Right ventricle myocardium superior (tissue), 1 donor: Measurements from ENCODE around the gene SND1. TPM values are rescaled to one million over a fixed set of nuclear protein-coding genes. Genes with fewer than 3 reads are reported as not detected.

Source experiments
- ATAC-seq: fragments of 200-7000 bp; cut with Tn5 transposase; one replicate; pipeline ENCODE4 v1.9.1; 2020; ENCODE audit warnings: mild to moderate bottlenecking; ENCODE audit not compliant: poor library complexity
- DNase-seq: peaks from one replicate; pipeline ENCODE4 v3.0.0-alpha.2; 2020
- intact Hi-C: fragments of 100-400 bp; cut with DNase I; formaldehyde crosslinking; loops from one replicate; pipeline ENCODE4 v1.11.2; 2022
- microRNA-seq: library from miRNA; unstranded; fragments of <30 nt; microRNA quantifications from one replicate; pipeline ENCODE4 v1.2.0, GENCODE V29; 2020
- total RNA-seq: library from RNA; stranded (reverse); fragmentation: NEBNext Ultra II Directional; extraction: Animal tissue kit (Norgen Biotek cat#: 25700); gene quantifications from one replicate; pipeline ENCODE4 v1.2.1, GENCODE V29; 2021
- donor health status: DM: no; HTN: yes; CAD: no; lungs with severe emphysema.

SND1 gene
- total RNA-seq, 1 donor from 2014 or later = 81.9 TPM

GRCh38 chr7:128129224-128129864 is 477.4 kb downstream of the SND1 start:
- ATAC-seq (no peak), DNase-seq (no peak)
- intact Hi-C loops = no loop called here

DNA sequence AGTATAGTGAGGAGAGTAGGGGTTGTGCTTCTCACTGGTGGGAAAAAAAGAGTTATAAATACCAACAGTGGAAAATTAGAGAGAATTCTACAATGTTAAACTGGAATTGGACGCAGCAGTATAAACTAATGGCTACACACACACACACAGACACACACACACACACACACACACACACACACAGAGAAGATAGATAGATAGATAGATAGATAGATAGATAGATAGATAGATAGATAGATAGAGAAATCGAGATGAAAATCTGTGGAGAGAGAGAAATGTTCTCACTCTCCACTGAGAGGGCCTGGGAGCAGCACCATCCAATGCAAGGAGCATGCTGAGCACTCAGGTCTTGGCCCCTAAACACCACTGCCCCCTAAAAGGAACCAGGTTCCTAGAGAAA is 479.1 kb downstream of the SND1 start:
- intact Hi-C loops = loop anchor here (10.0 kb wide), 1 partner anchor 416 kb away; no protein-coding TSS in a partner anchor
- no peak for ATAC-seq

GRCh38 chr7:128131731-128132130 is 479.7 kb downstream of the SND1 start:
- intact Hi-C loops = loop anchor here (10.0 kb wide), 1 partner anchor 417 kb away; no protein-coding TSS in a partner anchor
- DNase-seq (no peak), ATAC-seq (no peak)

More for the DNA sequence above, 479.1 kb downstream of the SND1 start:
- no peak for DNase-seq

DNA sequence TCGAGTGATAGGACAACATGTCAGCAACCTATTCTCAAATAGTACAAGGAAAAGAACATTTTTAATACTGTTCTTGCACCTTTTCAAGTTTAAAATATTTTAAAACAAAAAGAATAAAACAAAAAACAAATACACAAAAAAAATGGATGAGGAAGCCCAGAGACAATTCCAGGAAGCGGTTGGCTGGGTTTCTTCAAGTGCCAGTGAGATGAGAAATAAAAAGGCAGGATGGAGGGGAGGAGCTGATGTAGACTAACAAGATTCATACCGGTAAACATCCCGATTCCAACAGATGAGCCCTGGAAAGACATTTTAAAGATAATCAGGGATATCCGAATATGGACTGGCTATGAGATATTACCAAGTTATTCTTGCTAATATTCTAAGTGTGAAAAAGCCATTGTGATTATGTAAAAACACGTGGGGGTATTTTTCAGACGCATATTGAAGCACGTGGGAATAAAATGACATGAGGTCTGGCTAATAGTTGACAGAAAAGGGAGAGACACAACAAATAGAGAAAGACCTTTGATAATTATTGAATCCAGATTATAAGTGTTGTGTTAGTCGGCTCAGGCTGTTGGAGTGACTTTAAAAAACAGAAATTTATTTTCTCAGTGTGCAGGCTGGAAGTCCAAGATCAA is 480.6 kb downstream of the SND1 start:
- intact Hi-C loops = loop anchor here (10.0 kb wide), 1 partner anchor 418 kb away; no protein-coding TSS in a partner anchor
- ATAC-seq (no peak), DNase-seq (no peak)

- intact Hi-C loops = loop anchor here (5.0 to 10.0 kb wide), 2 partner anchors 72 to 420 kb away; no protein-coding TSS in a partner anchor
- DNase-seq (no peak), ATAC-seq (no peak)
These were observed 483.1 kb downstream of the SND1 start for GRCh38 chr7:128135159-128135514.

GRCh38 chr7:128135515-128136214 is 483.7 kb downstream of the SND1 start:
- peak; percentile 98 for ATAC-seq
- DNase-seq = peak; percentile 69
- intact Hi-C loops = loop anchor here (5.0 to 10.0 kb wide), 2 partner anchors 72 to 421 kb away; no protein-coding TSS in a partner anchor

GRCh38 chr7:128136215-128136597 is 484.2 kb downstream of the SND1 start:
- DNase-seq (no peak), ATAC-seq (peak; percentile 33)
- intact Hi-C loops = loop anchor here (5.0 to 10.0 kb wide), 2 partner anchors 71 to 421 kb away; no protein-coding TSS in a partner anchor

- ATAC-seq = no peak
- intact Hi-C loops = loop anchor here (5.0 to 10.0 kb wide), 2 partner anchors 70 to 422 kb away; no protein-coding TSS in a partner anchor
- no peak for DNase-seq
These were observed 485.2 kb downstream of the SND1 start for GRCh38 chr7:128137181-128137580.

DNA sequence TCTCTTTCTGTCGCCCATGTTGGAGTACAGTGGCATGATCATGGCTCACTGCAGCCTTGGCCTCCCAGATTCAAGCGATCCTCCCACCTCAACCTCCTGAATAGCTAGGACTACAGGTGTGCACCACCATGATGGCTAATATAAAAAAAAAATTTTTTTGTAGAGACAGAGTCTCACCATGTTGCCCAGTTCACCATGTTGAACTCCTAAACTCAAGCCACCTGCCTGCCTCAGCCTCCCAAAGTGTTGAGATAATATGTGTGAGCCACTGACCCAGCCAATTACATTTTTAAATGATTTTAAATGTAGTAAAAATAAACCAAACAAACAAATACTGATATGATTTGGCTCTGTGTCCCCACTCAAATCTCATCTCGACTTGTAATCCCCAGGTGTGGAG is 487.4 kb downstream of the SND1 start:
- DNase-seq (no peak), ATAC-seq (no peak)
- intact Hi-C loops = loop anchor here (5.0 to 10.0 kb wide), 2 partner anchors 68 to 425 kb away; no protein-coding TSS in a partner anchor

DNA sequence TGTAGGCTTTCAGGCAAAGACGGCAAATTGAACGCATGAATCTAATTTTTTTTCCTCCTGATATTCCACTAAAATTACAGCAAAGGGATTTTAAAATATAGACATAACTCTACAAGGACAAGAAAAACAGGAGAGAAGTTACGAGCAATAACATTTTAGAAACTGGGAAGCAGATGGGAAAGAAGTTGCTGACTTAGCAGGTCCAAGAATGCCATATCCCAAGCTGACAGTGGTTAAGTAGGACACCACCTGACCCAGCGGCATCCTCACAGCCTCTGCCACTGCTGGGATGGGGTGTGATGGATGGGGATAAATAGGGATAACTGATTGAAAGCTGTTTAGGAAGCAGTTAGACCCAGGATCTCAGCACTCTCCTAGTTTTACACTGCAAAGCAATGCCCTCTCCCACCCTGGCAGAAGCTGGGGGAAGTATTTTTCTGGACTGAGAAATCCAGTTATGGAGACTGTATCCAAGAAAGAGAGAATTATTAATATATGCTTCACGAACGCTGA is 489.7 kb downstream of the SND1 start:
- ATAC-seq = no peak

More for the DNA sequence above, 489.7 kb downstream of the SND1 start:
- intact Hi-C loops = no loop called here
- no peak for DNase-seq

Small RNA genes within 50 kb of the gene (microRNA-seq; reads per million reads assigned to microRNA genes)
- not detected for gene MIR593

Other genes with a start within 250 kb of the SND1 start
- 7.0 TPM for gene GCC1, start 66.6 kb upstream of the SND1 start, total RNA-seq
- 70.5 TPM for gene ARF5, start 63.8 kb upstream of the SND1 start, total RNA-seq
- gene FSCN3, start 58.5 kb upstream of the SND1 start, total RNA-seq = not detected
- not detected for gene PAX4, start 34.1 kb upstream of the SND1 start, total RNA-seq